NCI-H69 (cell line): ENCODE results near the gene NTRK2.

Experiments
- DNase-seq: peaks from one replicate; lab custom pipeline; 2025; lab: John Stamatoyannopoulos, UW

Gene NTRK2

GRCh38 chr9:84819491-84819991 lies 150.0 kb downstream of the NTRK2 start:
- DNase-seq: peak; percentile 94

- no peak for DNase-seq
Measured at GRCh38 chr9:84821431-84821830, 151.9 kb downstream of the NTRK2 start.

GRCh38 chr9:84822589-84823233 lies 153.2 kb downstream of the NTRK2 start:
- no peak for DNase-seq

GRCh38 chr9:84823421-84824271 lies 154.1 kb downstream of the NTRK2 start:
- DNase-seq: no peak

- peak; percentile 23 for DNase-seq
Measured at GRCh38 chr9:84827216-84827765, 157.8 kb downstream of the NTRK2 start.

- peak; percentile 83 for DNase-seq
Measured at GRCh38 chr9:84828046-84828445, 158.5 kb downstream of the NTRK2 start.

- DNase-seq: no peak
Measured at GRCh38 chr9:84829471-84829870, 159.9 kb downstream of the NTRK2 start.

GRCh38 chr9:84829997-84830696 lies 160.6 kb downstream of the NTRK2 start:
- no peak for DNase-seq

- no peak for DNase-seq
Measured at GRCh38 chr9:84831377-84831776, 161.8 kb downstream of the NTRK2 start.

- no peak for DNase-seq
Measured at GRCh38 chr9:84832453-84832852, 162.9 kb downstream of the NTRK2 start.

GRCh38 chr9:84834426-84834825 lies 164.9 kb downstream of the NTRK2 start:
- DNase-seq: peak; percentile 71

- DNase-seq: no peak
Measured at GRCh38 chr9:84835745-84836144, 166.2 kb downstream of the NTRK2 start.

- DNase-seq: peak; percentile 30
Measured at GRCh38 chr9:84838879-84839278, 169.3 kb downstream of the NTRK2 start.

- no peak for DNase-seq
Measured at GRCh38 chr9:84839541-84839940, 170.0 kb downstream of the NTRK2 start.

GRCh38 chr9:84841931-84842330 lies 172.4 kb downstream of the NTRK2 start:
- DNase-seq: no peak

- DNase-seq: no peak
Measured at GRCh38 chr9:84843175-84843824, 173.8 kb downstream of the NTRK2 start.

- peak; percentile 80 for DNase-seq
Measured at GRCh38 chr9:84845956-84846900, 176.7 kb downstream of the NTRK2 start.

- peak; percentile 80 for DNase-seq
Measured at GRCh38 chr9:84846906-84847305, 177.4 kb downstream of the NTRK2 start.

GRCh38 chr9:84849049-84849448 lies 179.5 kb downstream of the NTRK2 start:
- DNase-seq: no peak

GRCh38 chr9:84850830-84851392 lies 181.4 kb downstream of the NTRK2 start:
- no peak for DNase-seq
